Lower lobe of right lung (tissue), 2 donors: ENCODE data around the gene GTPBP4. TPM values are rescaled to one million over a fixed set of nuclear protein-coding genes. Genes with fewer than 3 reads are reported as not detected.

Experiments
- ATAC-seq, 2 donors: fragments of 200-7000 bp; cut with Tn5 transposase; one replicate each; pipeline ENCODE4 v1.9.1; 2020 to 2022; ENCODE audit warnings: mild to moderate bottlenecking in 2 of 2, moderate library complexity in 2 of 2
- DNase-seq: peaks from one replicate; pipeline ENCODE4 v3.0.0-alpha.2; 2020
- H3K27ac ChIP-seq: fragments of 200-600 bp; one replicate; pipeline ENCODE4 v1.8.0; 2022
- H3K27me3 ChIP-seq: fragments of 200-600 bp; one replicate; pipeline ENCODE4 v1.8.0; 2022; ENCODE audit warnings: low read depth
- H3K36me3 ChIP-seq: fragments of 200-600 bp; one replicate; pipeline ENCODE4 v1.8.0; 2022; ENCODE audit warnings: mild to moderate bottlenecking
- H3K4me1 ChIP-seq: fragments of 200-600 bp; one replicate; pipeline ENCODE4 v1.8.0; 2022
- H3K4me3 ChIP-seq: fragments of 200-600 bp; one replicate; pipeline ENCODE4 v1.8.0; 2022; ENCODE audit warnings: mild to moderate bottlenecking
- H3K9me3 ChIP-seq: fragments of 200-600 bp; one replicate; pipeline ENCODE4 v1.8.0; 2022
- intact Hi-C: fragments of 100-400 bp; cut with DNase I; formaldehyde crosslinking; loops from one replicate; pipeline ENCODE4 v1.11.0; 2022
- total RNA-seq: library from RNA; stranded (reverse); fragmentation: NEBNext Ultra II Directional; extraction: Animal tissue kit (Norgen Biotek cat#: 25700); gene quantifications from one replicate; pipeline ENCODE4 v1.2.1, GENCODE V29; 2021
- TF ChIP-seq, protein P1 (sequence below): fragments of 200-600 bp; IDR thresholded peaks from one replicate; pipeline ENCODE4 v1.8.0; 2022; ENCODE audit warnings: antibody characterized with exemption, mild to moderate bottlenecking
- donor health status: DM: no; HTN: yes; CAD: no; lungs with severe emphysema.

The GTPBP4 gene
- total RNA-seq, 1 donor from 2014 or later, result 28.9 TPM

DNA sequence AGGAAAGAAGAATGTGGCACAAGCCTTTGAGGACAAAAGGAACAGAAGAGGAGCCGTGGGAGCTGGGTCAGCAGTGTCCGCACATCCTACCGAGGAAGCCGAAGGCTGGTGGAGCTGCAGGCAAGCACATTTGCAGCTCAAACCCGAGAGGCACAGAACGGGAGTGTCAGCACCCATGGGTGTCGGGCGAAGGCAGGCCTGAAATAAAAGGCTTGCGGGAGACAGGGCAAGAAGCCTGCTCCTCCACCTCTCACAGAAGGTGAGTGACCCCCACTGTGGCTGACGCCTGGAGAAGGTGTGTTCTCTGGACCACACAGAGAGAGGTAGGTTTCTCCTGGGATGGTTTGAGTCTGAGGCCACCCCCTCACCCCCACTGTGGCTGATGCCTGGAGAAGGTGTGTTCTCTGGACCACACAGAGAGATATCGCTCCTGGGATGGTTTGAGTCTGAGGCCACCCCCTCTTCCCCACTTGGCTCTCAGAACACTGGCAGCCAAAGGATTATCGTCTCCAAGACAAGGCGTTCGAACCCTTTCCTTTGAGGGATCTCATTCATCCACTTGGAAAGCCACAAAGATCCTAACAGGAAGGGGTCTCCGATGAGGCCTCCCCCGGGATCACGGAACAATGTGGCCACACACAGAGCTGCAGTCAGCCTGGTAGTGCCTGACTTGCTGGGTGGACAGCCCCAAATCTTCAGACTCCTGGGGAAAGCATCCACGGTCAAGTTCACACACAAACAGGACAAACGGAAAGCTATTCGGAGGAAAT lies 21.6 kb upstream of the GTPBP4 start:
- H3K4me3 ChIP-seq, result no peak overlapping the region
- ATAC-seq (no peak), DNase-seq (no peak)
- peaks cover 10% of the 10 kb centered on the region for H3K4me1 ChIP-seq
- intact Hi-C loops, result no loop called here
- H3K36me3 ChIP-seq, result no peaks in the 10 kb centered on the region
- H3K27ac ChIP-seq, result no peak overlapping the region
- H3K9me3 ChIP-seq, result no peaks in the 10 kb centered on the region
- H3K27me3 ChIP-seq, result no peaks in the 10 kb centered on the region
- TF ChIP-seq, protein P1, sequence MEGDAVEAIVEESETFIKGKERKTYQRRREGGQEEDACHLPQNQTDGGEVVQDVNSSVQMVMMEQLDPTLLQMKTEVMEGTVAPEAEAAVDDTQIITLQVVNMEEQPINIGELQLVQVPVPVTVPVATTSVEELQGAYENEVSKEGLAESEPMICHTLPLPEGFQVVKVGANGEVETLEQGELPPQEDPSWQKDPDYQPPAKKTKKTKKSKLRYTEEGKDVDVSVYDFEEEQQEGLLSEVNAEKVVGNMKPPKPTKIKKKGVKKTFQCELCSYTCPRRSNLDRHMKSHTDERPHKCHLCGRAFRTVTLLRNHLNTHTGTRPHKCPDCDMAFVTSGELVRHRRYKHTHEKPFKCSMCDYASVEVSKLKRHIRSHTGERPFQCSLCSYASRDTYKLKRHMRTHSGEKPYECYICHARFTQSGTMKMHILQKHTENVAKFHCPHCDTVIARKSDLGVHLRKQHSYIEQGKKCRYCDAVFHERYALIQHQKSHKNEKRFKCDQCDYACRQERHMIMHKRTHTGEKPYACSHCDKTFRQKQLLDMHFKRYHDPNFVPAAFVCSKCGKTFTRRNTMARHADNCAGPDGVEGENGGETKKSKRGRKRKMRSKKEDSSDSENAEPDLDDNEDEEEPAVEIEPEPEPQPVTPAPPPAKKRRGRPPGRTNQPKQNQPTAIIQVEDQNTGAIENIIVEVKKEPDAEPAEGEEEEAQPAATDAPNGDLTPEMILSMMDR, result no peak

DNA sequence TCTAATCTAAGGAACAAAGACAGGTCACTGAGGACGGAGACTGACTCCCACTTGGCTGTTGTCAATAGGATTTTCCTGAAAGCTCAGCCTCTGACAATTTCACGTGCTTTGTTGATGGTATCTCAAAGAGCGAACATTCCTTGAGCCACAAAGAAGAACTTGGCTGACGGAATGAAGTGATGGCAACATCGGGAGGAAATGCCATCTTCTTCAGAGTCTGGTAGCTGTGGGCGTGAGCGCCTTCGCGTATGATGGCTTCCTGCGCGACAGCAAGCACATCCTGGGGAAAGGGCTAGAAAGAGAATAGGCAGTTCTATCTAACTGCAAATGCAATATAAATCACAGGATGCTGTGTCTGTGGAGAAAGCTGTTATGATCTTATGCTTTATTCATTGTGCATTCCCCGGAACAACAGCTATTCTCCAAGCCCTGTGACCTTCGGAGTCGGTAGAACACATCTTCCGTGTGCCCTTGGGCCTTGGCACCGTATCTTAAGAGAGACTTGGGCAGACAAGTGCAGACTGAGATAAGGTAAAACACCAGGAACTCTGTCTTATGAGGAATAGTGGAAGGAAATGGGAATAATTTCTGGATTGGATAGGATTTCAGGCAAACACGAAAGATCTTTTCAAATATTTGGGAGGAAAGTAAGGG lies 19.6 kb upstream of the GTPBP4 start:
- TF ChIP-seq, protein P1, result no peak
- H3K4me3 ChIP-seq, result no peak overlapping the region
- ATAC-seq, result no peak
- intact Hi-C loops, result no loop called here
- H3K9me3 ChIP-seq, result no peaks in the 10 kb centered on the region
- peaks cover 30% of the 10 kb centered on the region for H3K4me1 ChIP-seq
- H3K36me3 ChIP-seq, result no peaks in the 10 kb centered on the region
- H3K27me3 ChIP-seq, result no peaks in the 10 kb centered on the region
- DNase-seq, result no peak
- H3K27ac ChIP-seq, result no peak overlapping the region

DNA sequence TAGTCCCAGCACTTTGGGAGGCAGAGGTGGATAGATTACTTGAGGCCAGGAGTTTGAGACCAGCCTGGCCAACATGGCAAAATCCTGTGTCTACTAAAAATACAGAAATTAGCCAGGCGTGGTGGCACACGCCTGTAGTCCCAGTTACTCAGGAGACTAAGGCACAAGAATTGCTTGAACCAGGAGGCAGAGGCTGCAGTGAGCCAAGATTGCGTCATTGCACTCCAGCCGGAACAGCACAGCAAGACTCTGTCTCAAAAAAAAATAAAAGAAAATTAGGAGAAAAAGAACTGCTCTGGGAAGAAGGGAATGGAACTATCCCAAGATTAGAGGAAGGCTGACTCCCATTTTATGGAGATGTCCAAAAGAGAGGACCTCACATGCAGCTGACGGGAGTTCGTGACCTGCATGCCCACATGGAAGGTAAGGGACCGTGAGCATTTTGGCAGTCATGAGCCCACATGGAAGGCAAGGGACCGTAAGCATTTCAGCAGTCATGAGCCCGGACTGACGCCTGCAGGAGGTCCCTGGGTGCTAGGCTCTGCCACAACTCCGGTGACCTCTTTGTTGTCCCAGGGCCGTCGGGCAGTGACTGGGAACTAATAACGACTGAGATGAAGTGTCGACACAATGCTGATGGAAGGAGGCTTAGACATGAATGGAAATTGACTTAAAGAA lies 18.6 kb upstream of the GTPBP4 start:
- Histone ChIP-seq H3K36me3 (no peaks in the 10 kb centered on the region), H3K9me3 (no peaks in the 10 kb centered on the region), H3K4me1 (peaks cover 33% of the 10 kb centered on the region), H3K27me3 (no peaks in the 10 kb centered on the region), H3K4me3 (no peak overlapping the region), H3K27ac (peak overlapping the region; percentile 71)
- intact Hi-C loops, result no loop called here
- TF ChIP-seq, protein P1, result no peak
- ATAC-seq, result peak in 1 of 2 donors; percentile 14
- DNase-seq, result no peak

DNA sequence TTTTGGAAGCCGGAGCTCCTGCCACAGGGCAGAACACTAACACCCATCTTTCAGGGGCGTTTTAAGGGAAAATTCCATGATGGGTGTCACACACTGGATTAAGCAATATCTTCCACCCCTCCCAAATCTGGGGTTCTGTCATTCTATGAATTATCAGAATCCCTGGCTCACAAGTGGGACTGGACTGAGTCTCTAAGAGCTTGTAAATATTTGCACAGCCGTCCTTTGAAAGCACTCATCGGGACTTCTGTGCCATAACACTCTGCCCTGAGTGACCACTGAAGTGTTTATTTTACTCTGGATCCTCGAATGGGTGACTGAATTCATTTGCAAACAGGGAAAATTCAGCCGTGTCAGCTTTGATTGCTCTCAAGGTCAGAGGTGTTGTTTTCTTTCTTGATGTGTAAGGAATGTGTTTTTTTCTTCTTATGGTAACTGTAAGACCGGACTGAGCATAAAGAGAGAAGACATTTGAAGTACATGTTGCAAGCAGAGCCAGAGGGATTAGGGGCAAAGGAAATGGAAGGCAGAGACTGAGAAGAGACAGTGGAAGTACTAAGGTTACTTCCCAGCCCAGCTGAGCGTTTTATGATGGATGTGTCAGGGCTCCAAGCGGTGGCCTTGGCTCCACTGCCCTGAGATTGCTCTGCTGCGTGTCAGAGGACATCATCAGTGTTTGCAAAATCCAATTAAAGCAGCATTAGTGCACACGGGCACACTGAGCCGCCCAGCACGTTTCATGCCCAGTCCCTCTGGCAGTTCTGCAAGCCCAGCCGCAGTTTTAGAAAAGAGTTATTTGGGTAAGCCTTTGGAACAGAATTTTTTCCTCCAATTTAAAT lies 17.7 kb upstream of the GTPBP4 start:
- no peaks in the 10 kb centered on the region for H3K36me3 ChIP-seq
- ATAC-seq, result peak; percentile 87
- H3K27ac ChIP-seq, result peak overlapping the region; percentile 74
- H3K4me1 ChIP-seq, result peaks cover 42% of the 10 kb centered on the region
- TF ChIP-seq, protein P1, result no peak
- no peak for DNase-seq
- no peaks in the 10 kb centered on the region for H3K9me3 ChIP-seq
- intact Hi-C loops, result no loop called here
- peak overlapping the region; percentile 7 for H3K4me3 ChIP-seq
- H3K27me3 ChIP-seq, result no peaks in the 10 kb centered on the region

DNA sequence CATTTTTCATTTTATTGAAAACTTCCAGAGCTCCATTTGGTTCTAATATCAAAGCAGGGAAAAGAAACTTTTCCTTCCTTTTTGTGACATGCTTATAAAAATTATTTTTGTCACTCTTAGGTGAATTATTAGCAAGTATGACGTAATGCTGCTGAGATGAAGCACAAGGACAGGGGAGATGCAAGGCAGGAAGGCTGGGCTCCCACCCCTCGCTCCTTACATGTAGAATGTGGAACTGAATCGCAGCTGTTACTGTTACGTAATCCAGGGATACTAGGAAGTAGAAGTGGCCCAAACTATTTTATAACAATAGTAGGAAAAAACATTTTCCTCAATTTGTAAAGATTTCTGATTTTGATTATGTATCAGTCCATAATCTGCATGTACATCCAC lies 17.1 kb upstream of the GTPBP4 start:
- Histone ChIP-seq H3K36me3 (no peaks in the 10 kb centered on the region), H3K27me3 (no peaks in the 10 kb centered on the region), H3K4me1 (peaks cover 42% of the 10 kb centered on the region), H3K9me3 (no peaks in the 10 kb centered on the region), H3K4me3 (peak overlapping the region; percentile 7), H3K27ac (peak overlapping the region; percentile 74)
- DNase-seq (peak; percentile 69), ATAC-seq (peak; percentile 32 to 41)
- TF ChIP-seq, protein P1, result no peak
- intact Hi-C loops, result no loop called here
